ENCODE data around the gene SPATA33.
"Not testable (repeated sequence)": the region's sequence is repeated elsewhere in the genome, so short reads cannot be mapped to it uniquely, and the experiment has no call there.

SPATA33 gene

GRCh38 chr16:89664238-89664637 lies 6.6 kb downstream of the SPATA33 start:
- DNase-seq (ENCODE audit: low read depth): not testable (repeated sequence)

DNA sequence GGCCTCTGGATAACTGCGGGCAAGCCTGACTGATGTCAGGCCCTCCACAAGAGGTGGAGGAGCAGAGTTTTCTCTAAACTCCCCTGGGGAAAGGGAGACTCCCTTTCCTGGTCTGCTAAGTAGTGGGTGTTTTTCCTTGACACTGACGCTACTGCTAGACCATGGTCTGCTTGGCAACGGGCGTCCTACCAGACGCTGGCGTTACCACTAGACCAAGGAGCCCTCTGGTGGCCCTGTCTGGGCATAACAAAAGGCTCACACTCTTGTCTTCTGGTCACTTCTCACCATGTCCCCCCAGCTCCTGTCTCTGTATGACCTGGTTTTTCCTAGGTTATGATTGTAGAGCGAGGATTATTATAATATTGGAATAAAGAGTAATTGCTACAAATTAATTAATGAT lies 9.4 kb downstream of the SPATA33 start:
- not testable (repeated sequence) for DNase-seq (ENCODE audit: low read depth)

GRCh38 chr16:89667633-89668032 lies 10.0 kb downstream of the SPATA33 start:
- DNase-seq (ENCODE audit: low read depth): no peak

GRCh38 chr16:89668790-89669158 lies 11.1 kb downstream of the SPATA33 start:
- no peak for DNase-seq (ENCODE audit: low read depth)

GRCh38 chr16:89669755-89670154 lies 12.1 kb downstream of the SPATA33 start:
- DNase-seq (ENCODE audit: low read depth): no peak

- no peak for DNase-seq (ENCODE audit: low read depth)
Observed at GRCh38 chr16:89670496-89671431, 13.1 kb downstream of the SPATA33 start.

DNA sequence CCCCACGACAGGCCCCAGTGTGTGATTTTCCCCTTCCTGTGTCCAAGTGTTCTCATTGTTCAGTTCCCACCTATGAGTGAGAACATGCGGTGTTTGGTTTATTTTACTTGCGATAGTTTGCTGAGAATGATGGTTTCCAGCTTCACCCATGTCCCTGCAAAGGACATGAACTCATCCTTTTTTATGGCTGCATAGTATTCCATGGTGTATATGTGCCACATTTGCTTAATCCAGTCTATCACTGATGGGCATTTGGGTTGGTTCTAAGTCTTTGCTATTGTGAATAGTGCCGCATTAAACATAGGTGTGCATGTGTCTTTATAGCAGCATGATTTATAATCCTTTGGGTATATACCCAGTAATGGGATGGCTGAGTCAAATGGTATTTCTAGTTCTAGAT lies 13.9 kb downstream of the SPATA33 start:
- not testable (repeated sequence) for DNase-seq (ENCODE audit: low read depth)

DNA sequence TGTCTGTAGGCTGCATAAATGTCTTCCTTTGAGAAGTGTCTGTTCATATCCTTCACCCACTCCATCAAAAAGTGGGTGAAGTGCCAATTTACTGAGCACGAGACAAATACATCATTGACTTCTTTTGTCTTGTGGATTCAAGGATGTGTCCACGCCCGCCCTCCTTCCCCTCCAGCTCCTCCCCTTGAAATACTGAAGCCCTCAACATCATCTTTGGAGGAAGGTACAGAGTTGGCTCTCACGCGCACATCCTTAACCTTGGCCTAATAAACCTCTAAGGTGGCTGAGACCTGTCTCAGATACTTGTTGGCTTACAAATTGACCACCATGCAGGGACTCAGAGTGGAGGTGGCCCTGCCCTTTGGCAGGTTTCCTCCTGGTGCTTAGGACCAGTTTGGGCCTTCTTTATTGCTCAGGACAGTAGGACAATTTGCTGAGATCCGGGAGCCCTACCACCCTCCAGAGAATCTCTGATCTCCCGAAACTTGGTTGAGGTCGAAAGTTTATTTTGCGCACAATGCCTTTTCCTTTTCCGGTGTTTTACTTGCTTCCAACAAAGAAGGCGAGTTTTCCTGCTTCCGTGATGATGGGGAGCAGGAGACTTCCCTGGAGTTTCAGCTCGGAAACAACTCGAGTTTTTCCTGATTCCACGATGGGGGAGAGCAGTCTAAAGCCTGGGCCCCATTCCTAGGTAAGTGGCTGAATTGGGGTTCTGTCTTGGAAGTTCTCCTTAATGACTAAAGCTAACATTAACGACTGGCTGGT lies 14.7 kb downstream of the SPATA33 start:
- DNase-seq (ENCODE audit: low read depth): no peak

GRCh38 chr16:89678258-89678657 lies 20.6 kb downstream of the SPATA33 start:
- no peak for DNase-seq (ENCODE audit: low read depth)

- no peak for DNase-seq (ENCODE audit: low read depth)
Observed at GRCh38 chr16:89685916-89686315, 28.3 kb downstream of the SPATA33 start.

DNA sequence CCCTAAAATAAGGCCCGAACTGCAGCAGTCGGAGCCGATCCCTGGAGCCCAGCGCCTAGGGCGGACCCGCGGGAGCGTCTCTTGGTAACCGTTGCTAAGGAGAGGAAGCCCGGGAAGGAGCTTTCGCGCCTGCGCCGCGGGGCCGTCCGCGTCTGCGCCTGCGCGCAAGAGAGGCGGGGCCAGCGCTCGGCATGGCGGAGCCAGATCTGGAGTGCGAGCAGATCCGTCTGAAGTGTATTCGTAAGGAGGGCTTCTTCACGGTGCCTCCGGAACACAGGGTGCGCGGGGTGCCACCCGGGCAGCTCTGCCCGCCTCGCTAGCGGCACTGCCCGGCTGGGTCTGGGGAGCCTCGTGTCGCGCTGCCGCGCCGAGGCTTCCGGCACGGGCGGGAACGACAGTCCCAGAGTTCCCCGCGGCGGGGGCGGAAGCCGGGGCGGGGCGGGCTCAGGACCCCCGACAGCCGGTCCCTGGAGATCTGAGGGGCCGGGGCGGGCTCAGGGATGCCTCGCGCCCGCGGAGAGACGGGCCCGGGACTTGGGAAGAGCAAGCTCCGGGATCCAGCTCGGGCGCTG lies 29.0 kb downstream of the SPATA33 start, which contains the start of gene CDK10:
Gene CDK10 (plus strand): TSS at position 170 of the 572 bp plus-strand sequence. CDS start 22 bp downstream, at position 192.
- peak; percentile 85 for DNase-seq (ENCODE audit: low read depth)

- no peak for DNase-seq (ENCODE audit: low read depth)
Observed at GRCh38 chr16:89687092-89687940, 29.7 kb downstream of the SPATA33 start.

DNA sequence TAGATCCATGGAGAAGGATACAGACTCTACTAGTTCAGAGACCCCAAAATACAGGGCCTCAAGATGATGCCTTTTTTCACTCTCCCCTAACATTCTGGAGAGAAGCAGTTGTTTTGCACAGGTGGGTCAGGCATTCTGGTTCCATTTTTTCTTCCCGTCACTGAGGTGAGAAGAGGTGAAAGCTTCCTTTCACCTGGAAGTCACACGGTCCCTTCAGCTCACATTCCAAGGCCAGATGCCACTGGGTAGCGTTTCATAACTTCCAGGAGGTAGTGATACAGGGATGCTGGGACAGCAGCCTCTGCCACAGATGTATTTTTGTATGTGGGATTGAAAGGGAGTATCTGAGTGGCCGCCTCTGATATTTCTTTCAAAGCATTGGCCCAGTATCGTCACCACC lies 30.8 kb downstream of the SPATA33 start:
- no peak for DNase-seq (ENCODE audit: low read depth)

- no peak for DNase-seq (ENCODE audit: low read depth)
Observed at GRCh38 chr16:89689142-89689541, 31.5 kb downstream of the SPATA33 start.

GRCh38 chr16:89689621-89690020 lies 32.0 kb downstream of the SPATA33 start:
- DNase-seq (ENCODE audit: low read depth): not testable (repeated sequence)

DNA sequence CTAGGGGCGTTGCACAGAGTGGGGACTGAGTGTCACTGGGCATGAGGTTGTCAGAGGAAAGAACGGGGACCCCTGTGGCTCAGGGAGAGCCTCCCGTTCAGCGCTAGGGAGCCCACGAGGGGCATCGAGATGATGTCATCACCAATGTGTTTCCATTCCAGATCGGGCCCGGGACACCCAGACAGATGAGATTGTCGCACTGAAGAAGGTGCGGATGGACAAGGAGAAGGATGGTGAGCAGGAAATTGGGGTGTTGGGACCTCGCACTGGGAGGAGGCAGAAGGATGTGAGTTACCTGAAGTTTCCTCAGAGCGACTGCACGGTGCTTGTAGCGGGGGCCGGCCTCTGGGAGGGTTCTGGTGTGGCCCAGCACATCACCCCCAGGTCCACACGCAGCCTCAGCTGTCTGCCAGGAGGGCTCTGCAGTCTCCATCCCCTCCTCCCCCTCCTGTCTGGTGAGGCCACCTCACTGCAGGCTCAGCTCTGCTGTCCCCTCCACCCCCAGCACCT lies 32.8 kb downstream of the SPATA33 start:
- no peak for DNase-seq (ENCODE audit: low read depth)

DNA sequence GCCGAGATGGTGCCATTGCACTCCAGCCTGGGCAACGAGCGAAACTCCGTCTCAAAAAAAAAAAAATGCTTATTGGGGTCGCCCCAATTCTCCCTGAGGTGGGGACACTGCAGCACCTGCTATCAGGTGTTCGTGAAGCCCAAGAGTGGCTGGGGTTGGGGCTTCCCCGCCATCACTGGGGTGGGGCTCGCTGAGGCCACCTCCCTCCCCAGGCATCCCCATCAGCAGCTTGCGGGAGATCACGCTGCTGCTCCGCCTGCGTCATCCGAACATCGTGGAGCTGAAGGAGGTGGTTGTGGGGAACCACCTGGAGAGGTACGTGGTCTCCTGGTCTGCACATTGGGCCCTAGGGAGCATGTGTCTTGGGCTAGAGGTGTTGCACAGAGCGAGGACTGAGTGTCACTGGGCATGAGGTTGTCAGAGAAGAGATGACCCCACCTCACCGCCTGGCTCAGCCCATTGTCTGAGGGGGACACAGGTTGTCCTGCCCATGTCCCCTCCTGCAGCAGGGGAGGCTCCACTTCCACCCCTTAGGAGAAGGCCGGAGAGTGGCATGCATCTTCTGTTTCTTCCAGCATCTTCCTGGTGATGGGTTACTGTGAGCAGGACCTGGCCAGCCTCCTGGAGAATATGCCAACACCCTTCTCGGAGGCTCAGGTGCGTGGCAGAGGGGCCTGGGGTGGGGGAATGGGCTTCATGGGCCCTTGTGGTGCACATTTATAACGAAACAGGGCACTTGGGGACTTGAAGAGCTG lies 33.8 kb downstream of the SPATA33 start:
- DNase-seq (ENCODE audit: low read depth): no peak

GRCh38 chr16:89691986-89692569 lies 34.4 kb downstream of the SPATA33 start:
- no peak for DNase-seq (ENCODE audit: low read depth)

GRCh38 chr16:89693289-89693731 lies 35.7 kb downstream of the SPATA33 start:
- DNase-seq (ENCODE audit: low read depth): no peak

Measured in stimulated activated CD8-positive, alpha-beta memory T cell treated with anti-CD3 and anti-CD28 coated beads, Interleukin-12 subunit alpha, Interleukin-12 subunit beta, amount 100 ng/mL, for 1 hour (primary cell).